SU-DHL-6 (cell line): Measurements from ENCODE around the gene SCAMP3.

ENCODE experiments used
- H2AFZ ChIP-seq: fragments of 200-600 bp; sonication (generic); 2 replicates; pipeline ENCODE4 v1.6.1; 2014; ENCODE audit warnings: low read depth, mild to moderate bottlenecking, moderate library complexity, mixed read lengths, antibody characterized with exemption, low read length; ENCODE audit not compliant: severe bottlenecking
- H3F3A ChIP-seq: fragments of 200-600 bp; shearing (Covaris generic); 2 replicates; pipeline ENCODE4 v1.6.0; 2016; ENCODE audit warnings: antibody characterized with exemption, mild to moderate bottlenecking; ENCODE audit not compliant: insufficient read depth
- H3K27ac ChIP-seq: fragments of 200-600 bp; sonication (generic); 2 replicates; pipeline ENCODE4 v1.5.1; 2016; ENCODE audit warnings: low read depth, mild to moderate bottlenecking, low read length, moderate library complexity, mixed read lengths
- H3K27me3 ChIP-seq: fragments of 200-600 bp; sonication (generic), shearing (Covaris generic); 2 replicates; pipeline ENCODE4 v1.6.0; 2014; ENCODE audit warnings: mild to moderate bottlenecking, low read length
- H3K36me3 ChIP-seq: fragments of 200-600 bp; sonication (generic); 2 replicates; pipeline ENCODE4 v1.6.1; 2014; ENCODE audit warnings: mild to moderate bottlenecking, low read length, mixed read lengths
- H3K4me2 ChIP-seq: fragments of 300-600, 200-600 bp; shearing (Covaris generic), sonication (generic); 2 replicates; pipeline ENCODE4 v1.6.0; 2014; ENCODE audit warnings: low read length, low read depth, mild to moderate bottlenecking; ENCODE audit not compliant: poor library complexity, severe bottlenecking
- H3K4me3 ChIP-seq: fragments of 200-600 bp; sonication (generic); 2 replicates; pipeline ENCODE4 v1.5.1; 2014; ENCODE audit warnings: antibody characterized with exemption, low read length, mild to moderate bottlenecking, mixed read lengths; ENCODE audit not compliant: insufficient read depth, poor library complexity, severe bottlenecking
- H3K79me2 ChIP-seq: fragments of 200-600 bp; sonication (generic); 2 replicates; pipeline ENCODE4 v1.6.1; 2014; ENCODE audit warnings: mild to moderate bottlenecking, low read length, moderate library complexity; ENCODE audit not compliant: insufficient read depth
- H3K9ac ChIP-seq: fragments of 200-600 bp; sonication (generic); 2 replicates; pipeline ENCODE4 v1.7.0; 2014; ENCODE audit warnings: mild to moderate bottlenecking, low read length
- H3K9me2 ChIP-seq: fragments of 200-600 bp; sonication (generic); replicated peaks from 2 replicates; pipeline ENCODE4 v1.6.1; 2014; ENCODE audit warnings: low read length; ENCODE audit not compliant: insufficient read depth
- H3K9me3 ChIP-seq: fragments of 200-600 bp; sonication (generic); 2 replicates; pipeline ENCODE4 v1.6.1; 2014; ENCODE audit warnings: low read length, mixed read lengths; ENCODE audit not compliant: insufficient read depth
- H4K20me1 ChIP-seq: fragments of 200-600 bp; sonication (generic); 2 replicates; pipeline ENCODE4 v1.6.1; 2014; ENCODE audit warnings: low read depth, mild to moderate bottlenecking, antibody characterized with exemption, low read length, moderate library complexity, mixed read lengths
- EZH2phosphoT487 ChIP-seq: fragments of 200-600 bp; sonication (generic), shearing (Covaris generic); conservative IDR thresholded peaks from 2 replicates; pipeline ENCODE4 v1.6.1; 2018; ENCODE audit warnings: mild to moderate bottlenecking, antibody characterized with exemption, low read length, moderate library complexity, mixed read lengths
- TF ChIP-seq, protein P1 (sequence below): fragments of 200-600 bp; sonication (generic); IDR thresholded peaks from one replicate; pipeline ENCODE4 v1.5.1; 2017; ENCODE audit warnings: antibody characterized with exemption, mild to moderate bottlenecking, low read length, moderate library complexity; ENCODE audit not compliant: insufficient read depth, poor library complexity, severe bottlenecking

SCAMP3 gene

DNA sequence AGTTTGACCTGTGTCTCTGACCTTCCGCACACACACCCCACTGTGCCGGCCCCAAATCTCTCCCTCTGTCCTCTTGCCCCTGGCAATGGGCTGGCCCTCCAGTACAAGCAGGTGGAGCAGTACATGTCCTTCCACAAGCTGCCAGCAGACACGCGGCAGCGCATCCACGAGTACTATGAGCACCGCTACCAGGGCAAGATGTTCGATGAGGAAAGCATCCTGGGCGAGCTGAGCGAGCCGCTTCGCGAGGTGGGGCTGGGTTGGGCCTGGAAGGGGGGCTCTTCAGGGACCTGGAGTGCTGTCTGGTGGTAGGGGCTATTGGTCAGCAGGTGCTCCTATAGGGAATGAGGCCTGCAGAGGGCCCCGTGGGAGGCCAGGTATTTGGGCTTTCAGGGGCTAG is 22.9 kb upstream of the SCAMP3 start:
- Histone ChIP-seq H3K9me3 (no peaks in the 10 kb centered on the region), H3K4me2 (no peak overlapping the region), H3K4me3 (no peak overlapping the region), H3K79me2 (0 out of 2 replicates have a peak, but pooled peaks cover 3% of the 10 kb centered on the region), H3K9me2 (no peaks in the 10 kb centered on the region), H2AFZ (no peak overlapping the region), H4K20me1 (no peaks in the 10 kb centered on the region), H3F3A (no peaks in the 10 kb centered on the region), H3K9ac (no peak overlapping the region), H3K36me3 (no peaks in the 10 kb centered on the region), H3K27ac (no peak overlapping the region), H3K27me3 (no peaks in the 10 kb centered on the region)
- TF ChIP-seq EZH2phosphoT487 = no peak
- TF ChIP-seq, protein P1, sequence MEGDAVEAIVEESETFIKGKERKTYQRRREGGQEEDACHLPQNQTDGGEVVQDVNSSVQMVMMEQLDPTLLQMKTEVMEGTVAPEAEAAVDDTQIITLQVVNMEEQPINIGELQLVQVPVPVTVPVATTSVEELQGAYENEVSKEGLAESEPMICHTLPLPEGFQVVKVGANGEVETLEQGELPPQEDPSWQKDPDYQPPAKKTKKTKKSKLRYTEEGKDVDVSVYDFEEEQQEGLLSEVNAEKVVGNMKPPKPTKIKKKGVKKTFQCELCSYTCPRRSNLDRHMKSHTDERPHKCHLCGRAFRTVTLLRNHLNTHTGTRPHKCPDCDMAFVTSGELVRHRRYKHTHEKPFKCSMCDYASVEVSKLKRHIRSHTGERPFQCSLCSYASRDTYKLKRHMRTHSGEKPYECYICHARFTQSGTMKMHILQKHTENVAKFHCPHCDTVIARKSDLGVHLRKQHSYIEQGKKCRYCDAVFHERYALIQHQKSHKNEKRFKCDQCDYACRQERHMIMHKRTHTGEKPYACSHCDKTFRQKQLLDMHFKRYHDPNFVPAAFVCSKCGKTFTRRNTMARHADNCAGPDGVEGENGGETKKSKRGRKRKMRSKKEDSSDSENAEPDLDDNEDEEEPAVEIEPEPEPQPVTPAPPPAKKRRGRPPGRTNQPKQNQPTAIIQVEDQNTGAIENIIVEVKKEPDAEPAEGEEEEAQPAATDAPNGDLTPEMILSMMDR = no peak

DNA sequence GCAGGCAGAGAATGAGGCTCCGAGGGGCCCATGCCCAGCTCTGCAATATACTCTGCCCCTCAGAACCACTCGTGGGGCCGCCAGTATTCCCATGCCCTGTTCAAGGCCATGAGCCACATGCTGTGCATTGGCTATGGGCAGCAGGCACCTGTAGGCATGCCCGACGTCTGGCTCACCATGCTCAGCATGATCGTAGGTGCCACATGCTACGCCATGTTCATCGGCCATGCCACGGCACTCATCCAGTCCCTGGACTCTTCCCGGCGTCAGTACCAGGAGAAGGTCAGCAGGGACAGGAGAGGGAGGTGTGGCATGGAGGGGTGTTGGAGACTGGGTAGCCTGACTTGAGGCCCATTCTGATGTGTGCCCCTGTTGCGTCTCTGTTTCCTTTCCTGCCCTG is 22.3 kb upstream of the SCAMP3 start:
- Histone ChIP-seq H4K20me1 (no peaks in the 10 kb centered on the region), H2AFZ (no peak overlapping the region), H3K9me3 (no peaks in the 10 kb centered on the region), H3K27ac (no peak overlapping the region), H3F3A (peaks cover 2% of the 10 kb centered on the region; the same call in 1 of the 2 replicates), H3K27me3 (no peaks in the 10 kb centered on the region), H3K9ac (no peak overlapping the region), H3K4me3 (no peak overlapping the region), H3K9me2 (no peaks in the 10 kb centered on the region), H3K4me2 (no peak overlapping the region), H3K36me3 (no peaks in the 10 kb centered on the region), H3K79me2 (0 out of 2 replicates have a peak, but pooled peaks cover 3% of the 10 kb centered on the region)
- TF ChIP-seq, protein P1 = no peak
- no peak for TF ChIP-seq EZH2phosphoT487

DNA sequence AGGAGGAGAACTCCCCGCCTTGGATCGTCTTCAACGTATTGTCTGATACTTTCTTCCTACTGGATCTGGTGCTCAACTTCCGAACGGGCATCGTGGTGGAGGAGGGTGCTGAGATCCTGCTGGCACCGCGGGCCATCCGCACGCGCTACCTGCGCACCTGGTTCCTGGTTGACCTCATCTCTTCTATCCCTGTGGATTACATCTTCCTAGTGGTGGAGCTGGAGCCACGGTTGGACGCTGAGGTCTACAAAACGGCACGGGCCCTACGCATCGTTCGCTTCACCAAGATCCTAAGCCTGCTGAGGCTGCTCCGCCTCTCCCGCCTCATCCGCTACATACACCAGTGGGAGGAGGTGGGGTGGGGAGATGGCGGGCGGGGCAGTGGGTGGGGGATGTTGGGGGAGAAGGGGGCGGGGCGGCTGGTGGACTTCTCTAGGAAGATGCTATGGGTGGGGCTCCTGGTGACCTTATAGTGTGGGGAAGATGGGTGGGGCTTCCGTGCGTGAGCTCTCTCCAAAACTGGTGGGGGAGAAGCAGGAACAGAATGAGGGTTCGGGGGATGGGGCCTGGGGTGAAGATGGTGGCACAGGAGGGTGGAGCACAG is 20.4 kb upstream of the SCAMP3 start:
- no peaks in the 10 kb centered on the region for H3K9me2 ChIP-seq
- H3K9me3 ChIP-seq = no peaks in the 10 kb centered on the region
- no peaks in the 10 kb centered on the region for H3K27me3 ChIP-seq
- H4K20me1 ChIP-seq = no peaks in the 10 kb centered on the region
- no peak overlapping the region for H3K27ac ChIP-seq
- 0 out of 2 replicates have a peak, but pooled peaks cover 6% of the 10 kb centered on the region for H3K79me2 ChIP-seq
- no peak overlapping the region for H3K4me2 ChIP-seq
- no peak overlapping the region for H2AFZ ChIP-seq
- no peak overlapping the region for H3K9ac ChIP-seq
- TF ChIP-seq, protein P1 = no peak
- no peak for TF ChIP-seq EZH2phosphoT487
- H3K36me3 ChIP-seq = no peaks in the 10 kb centered on the region
- peaks cover 18% of the 10 kb centered on the region; the same call in 1 of the 2 replicates for H3F3A ChIP-seq
- no peak overlapping the region for H3K4me3 ChIP-seq
